ENCODE data around the gene IL20. TPM values are rescaled to one million over a fixed set of nuclear protein-coding genes. Genes with fewer than 3 reads are reported as not detected.

Gene IL20
- total RNA-seq, 1 experiment from 2014 or later, result not detected

- DNase-seq, result no peak
- no peak overlapping the region for H3K27ac Mint-ChIP-seq (ENCODE audit: unreplicated experiment)
- H3K27me3 ChIP-seq (replicated peaks; ENCODE audit: control insufficient read depth, insufficient read depth, low read length), result no peaks in the 10 kb centered on the region
- ChIA-PET CTCF (no interaction called here), POLR2A (no interaction called here)
- no peaks in the 10 kb centered on the region for H3K36me3 ChIP-seq (ENCODE audit: control insufficient read depth, insufficient read depth, low read length)
- H3K4me1 Mint-ChIP-seq (ENCODE audit: low read depth, unreplicated experiment), result no peaks in the 10 kb centered on the region
- H3K9me3 ChIP-seq, result no peaks in the 10 kb centered on the region
- peaks cover 11% of the 10 kb centered on the region for H3K27me3 Mint-ChIP-seq (ENCODE audit: insufficient read depth, unreplicated experiment)
- no TSS peak for BruUV-seq (replicated peaks)
- H3K4me1 ChIP-seq, result no peaks in the 10 kb centered on the region
- H3K36me3 Mint-ChIP-seq (ENCODE audit: insufficient read depth, unreplicated experiment), result no peaks in the 10 kb centered on the region
- no peak overlapping the region for H3K4me3 Mint-ChIP-seq (ENCODE audit: unreplicated experiment)
- H3K9me3 Mint-ChIP-seq (ENCODE audit: unreplicated experiment), result peaks cover 6% of the 10 kb centered on the region
- TF ChIP-seq CTCF (IDR thresholded peaks at IDR 0.05; ENCODE audit: insufficient read depth in 1 of 2, low read depth in 1 of 2, low read length in 1 of 2, severe bottlenecking in 1 of 2, unreplicated experiment in 1 of 2), result no peak
- no peak overlapping the region for H3K4me3 ChIP-seq (ENCODE audit: low read depth, low read length)
- intact Hi-C loops (cut with micrococcal nuclease; ENCODE audit: unreplicated experiment), result no loop called here
Measured at GRCh38 chr1:206860165-206860564, 5.3 kb upstream of the IL20 start.

- H3K27me3 Mint-ChIP-seq (ENCODE audit: insufficient read depth, unreplicated experiment), result peaks cover 11% of the 10 kb centered on the region
Measured at GRCh38 chr1:206863266-206863665, 2.2 kb upstream of the IL20 start.

GRCh38 chr1:206866062-206866461, 639 bp downstream of the IL20 start:
- Histone ChIP-seq H3K4me3 (ENCODE audit: low read depth, low read length) (no peak overlapping the region), H3K4me1 (no peaks in the 10 kb centered on the region), H3K27me3 (replicated peaks; ENCODE audit: control insufficient read depth, insufficient read depth, low read length) (no peaks in the 10 kb centered on the region), H3K36me3 (ENCODE audit: control insufficient read depth, insufficient read depth, low read length) (no peaks in the 10 kb centered on the region), H3K9me3 (no peaks in the 10 kb centered on the region)
- Mint-ChIP-seq H3K36me3 (ENCODE audit: insufficient read depth, unreplicated experiment) (no peaks in the 10 kb centered on the region), H3K4me1 (ENCODE audit: low read depth, unreplicated experiment) (no peaks in the 10 kb centered on the region), H3K4me3 (ENCODE audit: unreplicated experiment) (no peak overlapping the region), H3K27me3 (ENCODE audit: insufficient read depth, unreplicated experiment) (peaks cover 14% of the 10 kb centered on the region), H3K9me3 (ENCODE audit: unreplicated experiment) (no peaks in the 10 kb centered on the region), H3K27ac (ENCODE audit: unreplicated experiment) (no peak overlapping the region)
- TF ChIP-seq CTCF (IDR thresholded peaks at IDR 0.05; ENCODE audit: insufficient read depth in 1 of 2, low read depth in 1 of 2, low read length in 1 of 2, severe bottlenecking in 1 of 2, unreplicated experiment in 1 of 2), result no peak
- CTCF ChIA-PET, result no interaction called here
- intact Hi-C loops (cut with micrococcal nuclease; ENCODE audit: unreplicated experiment), result loop anchor here (5.0 kb wide), 1 partner anchor 46 kb away; no protein-coding TSS in a partner anchor
- no TSS peak for BruUV-seq (replicated peaks)
- POLR2A ChIA-PET, result interaction anchor here (0.6 kb wide), 1 partner anchor 1204 kb away, joined by 10 read pairs; no protein-coding TSS in a partner anchor
- no peak for DNase-seq

More at GRCh38 chr1:206863266-206863665, 2.2 kb upstream of the IL20 start:
- no peak for TF ChIP-seq CTCF (IDR thresholded peaks at IDR 0.05; ENCODE audit: insufficient read depth in 1 of 2, low read depth in 1 of 2, low read length in 1 of 2, severe bottlenecking in 1 of 2, unreplicated experiment in 1 of 2)
- intact Hi-C loops (cut with micrococcal nuclease; ENCODE audit: unreplicated experiment), result no loop called here
- Histone ChIP-seq H3K9me3 (no peaks in the 10 kb centered on the region), H3K36me3 (ENCODE audit: control insufficient read depth, insufficient read depth, low read length) (no peaks in the 10 kb centered on the region), H3K27me3 (replicated peaks; ENCODE audit: control insufficient read depth, insufficient read depth, low read length) (no peaks in the 10 kb centered on the region), H3K4me1 (no peaks in the 10 kb centered on the region), H3K4me3 (ENCODE audit: low read depth, low read length) (no peak overlapping the region)
- no TSS peak for BruUV-seq (replicated peaks)
- Mint-ChIP-seq H3K27ac (ENCODE audit: unreplicated experiment) (no peak overlapping the region), H3K36me3 (ENCODE audit: insufficient read depth, unreplicated experiment) (no peaks in the 10 kb centered on the region), H3K4me1 (ENCODE audit: low read depth, unreplicated experiment) (no peaks in the 10 kb centered on the region), H3K9me3 (ENCODE audit: unreplicated experiment) (peaks cover 6% of the 10 kb centered on the region), H3K4me3 (ENCODE audit: unreplicated experiment) (no peak overlapping the region)
- POLR2A ChIA-PET, result no interaction called here
- CTCF ChIA-PET, result interaction anchor here (1.6 kb wide), 1 partner anchor 49 kb away, joined by 7 read pairs; no protein-coding TSS in a partner anchor
- no peak for DNase-seq

Measured in Caco-2 (cell line).